Choroid plexus epithelial cell (primary cell): ENCODE data around the gene FAM185A.
"Not testable (repeated sequence)": the region's sequence is repeated elsewhere in the genome, so short reads cannot be mapped to it uniquely, and the experiment has no call there.

Experiments used
- DNase-seq: peaks from one replicate; pipeline ENCODE4 v3.0.0-alpha.2; 2010; ENCODE audit warnings: low read depth
- H3K4me3 ChIP-seq: 2 replicates; pipeline ENCODE4 v1.5.1; 2011; ENCODE audit warnings: low read depth, mild to moderate bottlenecking, control low read depth, low read length, moderate library complexity
- TF ChIP-seq, protein P1 (sequence below): conservative IDR thresholded peaks from 2 replicates; pipeline ENCODE4 v1.5.1; 2011; ENCODE audit warnings: low read depth, mild to moderate bottlenecking, control low read depth, inconsistent platforms, low read length, moderate library complexity

Gene FAM185A

GRCh38 chr7:102833343-102833742 lies 84.5 kb downstream of the FAM185A start:
- TF ChIP-seq, protein P1, sequence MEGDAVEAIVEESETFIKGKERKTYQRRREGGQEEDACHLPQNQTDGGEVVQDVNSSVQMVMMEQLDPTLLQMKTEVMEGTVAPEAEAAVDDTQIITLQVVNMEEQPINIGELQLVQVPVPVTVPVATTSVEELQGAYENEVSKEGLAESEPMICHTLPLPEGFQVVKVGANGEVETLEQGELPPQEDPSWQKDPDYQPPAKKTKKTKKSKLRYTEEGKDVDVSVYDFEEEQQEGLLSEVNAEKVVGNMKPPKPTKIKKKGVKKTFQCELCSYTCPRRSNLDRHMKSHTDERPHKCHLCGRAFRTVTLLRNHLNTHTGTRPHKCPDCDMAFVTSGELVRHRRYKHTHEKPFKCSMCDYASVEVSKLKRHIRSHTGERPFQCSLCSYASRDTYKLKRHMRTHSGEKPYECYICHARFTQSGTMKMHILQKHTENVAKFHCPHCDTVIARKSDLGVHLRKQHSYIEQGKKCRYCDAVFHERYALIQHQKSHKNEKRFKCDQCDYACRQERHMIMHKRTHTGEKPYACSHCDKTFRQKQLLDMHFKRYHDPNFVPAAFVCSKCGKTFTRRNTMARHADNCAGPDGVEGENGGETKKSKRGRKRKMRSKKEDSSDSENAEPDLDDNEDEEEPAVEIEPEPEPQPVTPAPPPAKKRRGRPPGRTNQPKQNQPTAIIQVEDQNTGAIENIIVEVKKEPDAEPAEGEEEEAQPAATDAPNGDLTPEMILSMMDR: no peak
- H3K4me3 ChIP-seq: no peak overlapping the region
- DNase-seq: no peak

GRCh38 chr7:102834466-102834865 lies 85.7 kb downstream of the FAM185A start:
- TF ChIP-seq, protein P1: no peak
- H3K4me3 ChIP-seq: no peak overlapping the region
- DNase-seq: no peak

DNA sequence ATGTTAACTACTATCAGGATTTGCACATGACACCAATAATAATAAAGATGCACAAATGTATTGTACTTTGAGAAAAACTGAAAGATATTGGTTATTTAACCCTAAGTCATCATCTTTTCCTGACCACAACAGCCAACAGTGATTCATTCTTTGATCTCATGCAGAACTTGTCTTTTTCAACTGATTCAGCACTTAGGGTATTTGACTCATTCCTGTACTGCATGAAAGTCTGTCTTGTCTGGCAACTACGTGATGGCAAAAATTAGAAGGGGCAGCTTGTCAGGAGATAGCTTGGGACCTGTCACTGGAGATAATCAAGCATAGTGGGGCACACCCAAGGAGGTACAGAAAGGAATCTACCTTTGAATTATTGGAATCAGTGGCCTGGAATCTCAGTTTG lies 86.2 kb downstream of the FAM185A start:
- no peak overlapping the region for H3K4me3 ChIP-seq
- peak; percentile 89 for DNase-seq
- TF ChIP-seq, protein P1: no peak

DNA sequence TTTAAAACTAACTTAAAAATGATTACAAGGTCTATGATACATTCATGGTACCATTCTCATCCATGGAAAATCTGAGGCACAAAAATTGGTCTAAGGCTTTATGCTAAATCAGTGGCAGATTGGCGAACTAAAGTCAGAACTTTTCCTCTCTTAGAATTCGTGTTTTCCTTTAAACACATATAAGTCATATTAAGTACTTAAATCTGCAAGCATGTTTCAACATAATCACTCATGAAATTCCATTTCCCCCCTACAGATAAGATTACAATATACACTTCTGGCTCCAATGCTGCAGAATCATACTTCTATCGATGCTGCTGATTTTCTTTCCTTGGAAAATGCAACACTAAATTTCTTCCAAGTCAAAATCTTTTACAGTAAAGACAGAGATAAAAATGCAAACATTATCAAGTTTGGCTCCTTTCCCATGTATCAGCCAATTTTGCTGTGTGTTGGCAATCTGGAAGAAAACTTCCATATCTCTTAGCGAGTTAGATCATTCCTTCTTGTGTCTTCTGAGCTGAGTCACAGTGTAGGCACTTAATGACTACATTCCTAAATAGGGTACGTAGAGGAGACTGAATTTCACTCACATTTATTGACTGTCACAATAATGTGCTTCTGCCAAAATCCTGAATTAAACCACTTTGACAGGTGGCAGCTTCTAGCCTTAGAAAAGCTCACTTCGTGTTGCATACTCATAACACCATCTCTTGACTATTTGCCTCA lies 87.6 kb downstream of the FAM185A start:
- peak; percentile 89 for DNase-seq
- TF ChIP-seq, protein P1: no peak
- H3K4me3 ChIP-seq: no peak overlapping the region

- no peak for DNase-seq
- H3K4me3 ChIP-seq: no peak overlapping the region
- TF ChIP-seq, protein P1: no peak
Measured at GRCh38 chr7:102836977-102837376, 88.2 kb downstream of the FAM185A start.

- H3K4me3 ChIP-seq: no peak overlapping the region
- DNase-seq: no peak
- TF ChIP-seq, protein P1: no peak
Measured at GRCh38 chr7:102837802-102838201, 89.0 kb downstream of the FAM185A start.

DNA sequence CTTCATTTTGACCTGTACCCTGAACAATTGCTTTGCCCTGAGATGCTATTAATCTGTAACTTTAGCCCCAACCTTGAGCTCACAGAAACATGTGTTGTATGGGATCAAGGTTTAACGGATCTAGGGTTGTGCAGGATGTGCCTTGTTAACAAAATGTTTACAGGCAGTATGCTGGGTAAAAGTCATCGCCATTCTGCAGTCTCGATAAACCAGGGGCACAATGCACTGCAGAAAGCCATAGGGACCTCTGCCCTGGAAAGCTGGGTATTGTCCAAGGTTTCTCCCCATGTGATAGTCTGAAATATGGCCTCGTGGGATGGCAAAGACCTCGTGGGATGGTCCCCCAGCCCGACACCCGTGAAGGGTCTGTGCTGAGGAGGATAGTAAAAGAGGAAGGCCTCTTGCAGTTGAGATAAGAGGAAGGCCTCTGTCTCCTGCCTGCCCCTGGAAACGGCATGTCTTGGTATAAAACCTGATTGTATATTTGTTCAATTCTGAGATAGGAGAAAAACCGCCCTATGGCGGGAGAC lies 89.8 kb downstream of the FAM185A start:
- DNase-seq, H3K4me3 ChIP-seq: not testable (repeated sequence)
